Karpas-422 (cell line): ENCODE measurements around the gene GPRIN2. TPM values are rescaled to one million over a fixed set of nuclear protein-coding genes. Genes with fewer than 3 reads are reported as not detected.

ENCODE experiments used
- DNase-seq: peaks from one replicate; pipeline ENCODE4 v3.0.0-alpha.2; 2015
- H2AFZ ChIP-seq: fragments of 200-600 bp; sonication (generic); 2 replicates; pipeline ENCODE4 v1.6.1; 2014; ENCODE audit warnings: antibody characterized with exemption, low read length, mixed read lengths
- H3K27ac ChIP-seq: fragments of 200-600 bp; sonication (generic); 2 replicates; pipeline ENCODE4 v1.5.1; 2014; ENCODE audit warnings: mild to moderate bottlenecking, low read length, moderate library complexity
- H3K27me3 ChIP-seq: fragments of 200-600 bp; sonication (generic); 2 replicates; pipeline ENCODE4 v1.6.1; 2014; ENCODE audit warnings: low read length, mixed read lengths
- H3K36me3 ChIP-seq: fragments of 200-600 bp; sonication (generic); 2 replicates; pipeline ENCODE4 v1.6.1; 2014; ENCODE audit warnings: low read length, mixed read lengths; ENCODE audit not compliant: insufficient read depth
- H3K4me1 ChIP-seq: fragments of 200-600 bp; sonication (generic); 2 replicates; pipeline ENCODE4 v1.6.1; 2014; ENCODE audit warnings: mild to moderate bottlenecking, low read length, mixed read lengths
- H3K4me2 ChIP-seq: fragments of 200-600 bp; sonication (generic); 2 replicates; pipeline ENCODE4 v1.6.1; 2014; ENCODE audit warnings: low read length, low read depth, mild to moderate bottlenecking; ENCODE audit not compliant: poor library complexity, severe bottlenecking
- H3K4me3 ChIP-seq: fragments of 200-600 bp; sonication (generic); 2 replicates; pipeline ENCODE4 v1.5.1; 2014; ENCODE audit warnings: mild to moderate bottlenecking, antibody characterized with exemption, low read length, mixed read lengths
- H3K79me2 ChIP-seq: fragments of 200-600 bp; sonication (generic); 2 replicates; pipeline ENCODE4 v1.6.1; 2014; ENCODE audit warnings: mild to moderate bottlenecking, low read length, mixed read lengths
- H3K9ac ChIP-seq: fragments of 200-600 bp; sonication (generic); 2 replicates; pipeline ENCODE4 v1.6.0; 2014; ENCODE audit warnings: low read length
- H3K9me2 ChIP-seq: fragments of 200-600 bp; sonication (generic), shearing (Covaris generic); replicated peaks from 2 replicates; pipeline ENCODE4 v1.6.0; 2014; ENCODE audit warnings: mild to moderate bottlenecking, low read length, moderate library complexity; ENCODE audit not compliant: insufficient read depth
- H3K9me3 ChIP-seq: fragments of 300-700, 200-600 bp; sonication (generic); 2 replicates; pipeline ENCODE4 v1.6.1; 2014; ENCODE audit warnings: low read length, mixed read lengths
- H4K20me1 ChIP-seq: fragments of 200-600 bp; sonication (generic); 2 replicates; pipeline ENCODE4 v1.6.1; 2014; ENCODE audit warnings: mild to moderate bottlenecking, antibody characterized with exemption, low read length, low read depth; ENCODE audit not compliant: insufficient read depth
- total RNA-seq: library from RNA; depleted of rRNA; stranded (reverse); fragments of >200 nt; shearing (Covaris generic); gene quantifications from 2 replicates; pipeline ENCODE4 v1.2.3, GENCODE V29; 2014; ENCODE audit warnings: low replicate concordance

GPRIN2 gene
- total RNA-seq, 1 experiment from 2014 or later, result not detected

- Histone ChIP-seq H3K27ac (no peak overlapping the region), H2AFZ (no peak overlapping the region), H3K27me3 (no peaks in the 10 kb centered on the region), H4K20me1 (no peaks in the 10 kb centered on the region), H3K9ac (no peak overlapping the region), H3K36me3 (no peaks in the 10 kb centered on the region), H3K4me1 (no peaks in the 10 kb centered on the region), H3K4me2 (no peak overlapping the region), H3K4me3 (no peak overlapping the region), H3K9me3 (no peaks in the 10 kb centered on the region), H3K9me2 (no peaks in the 10 kb centered on the region), H3K79me2 (no peaks in the 10 kb centered on the region)
- no peak for DNase-seq
These were observed 3.0 kb downstream of the GPRIN2 start for GRCh38 chr10:46553238-46554049.

GRCh38 chr10:46552526-46553237, 3.8 kb downstream of the GPRIN2 start:
- Histone ChIP-seq H3K36me3 (no peaks in the 10 kb centered on the region), H3K9me3 (no peaks in the 10 kb centered on the region), H3K79me2 (no peaks in the 10 kb centered on the region), H3K4me3 (no peak overlapping the region), H4K20me1 (no peaks in the 10 kb centered on the region), H3K9me2 (no peaks in the 10 kb centered on the region), H3K4me1 (no peaks in the 10 kb centered on the region), H3K9ac (no peak overlapping the region), H3K27ac (no peak overlapping the region), H2AFZ (no peak overlapping the region), H3K4me2 (no peak overlapping the region), H3K27me3 (no peaks in the 10 kb centered on the region)
- no peak for DNase-seq

- no peaks in the 10 kb centered on the region for H3K4me1 ChIP-seq
- H3K4me2 ChIP-seq, result no peak overlapping the region
- H3K9me3 ChIP-seq, result no peaks in the 10 kb centered on the region
- H3K9me2 ChIP-seq, result no peaks in the 10 kb centered on the region
- no peak overlapping the region for H3K4me3 ChIP-seq
- no peak for DNase-seq
- no peaks in the 10 kb centered on the region for H3K79me2 ChIP-seq
- no peaks in the 10 kb centered on the region for H4K20me1 ChIP-seq
- no peaks in the 10 kb centered on the region for H3K27me3 ChIP-seq
- H2AFZ ChIP-seq, result no peak overlapping the region
- H3K27ac ChIP-seq, result no peak overlapping the region
- H3K36me3 ChIP-seq, result no peaks in the 10 kb centered on the region
- no peak overlapping the region for H3K9ac ChIP-seq
These were observed 4.5 kb downstream of the GPRIN2 start for GRCh38 chr10:46551701-46552525.

- Histone ChIP-seq H3K4me2 (no peak overlapping the region), H3K79me2 (no peaks in the 10 kb centered on the region), H3K27me3 (no peaks in the 10 kb centered on the region), H4K20me1 (no peaks in the 10 kb centered on the region), H3K36me3 (no peaks in the 10 kb centered on the region), H3K9ac (no peak overlapping the region), H3K4me3 (no peak overlapping the region), H3K9me3 (no peaks in the 10 kb centered on the region), H3K4me1 (no peaks in the 10 kb centered on the region), H3K27ac (no peak overlapping the region), H3K9me2 (no peaks in the 10 kb centered on the region), H2AFZ (no peak overlapping the region)
- DNase-seq, result no peak
These were observed 5.4 kb downstream of the GPRIN2 start for GRCh38 chr10:46550795-46551700.

GRCh38 chr10:46550076-46550790, 6.2 kb downstream of the GPRIN2 start:
- H3K4me1 ChIP-seq, result no peaks in the 10 kb centered on the region
- no peak overlapping the region for H3K4me3 ChIP-seq
- no peaks in the 10 kb centered on the region for H3K9me2 ChIP-seq
- no peak overlapping the region for H3K4me2 ChIP-seq
- H3K79me2 ChIP-seq, result no peaks in the 10 kb centered on the region
- H3K27me3 ChIP-seq, result no peaks in the 10 kb centered on the region
- H4K20me1 ChIP-seq, result no peaks in the 10 kb centered on the region
- H3K9ac ChIP-seq, result no peak overlapping the region
- DNase-seq, result no peak
- H3K27ac ChIP-seq, result no peak overlapping the region
- H3K36me3 ChIP-seq, result no peaks in the 10 kb centered on the region
- no peaks in the 10 kb centered on the region for H3K9me3 ChIP-seq
- no peak overlapping the region for H2AFZ ChIP-seq

GRCh38 chr10:46549171-46550075, 7.0 kb downstream of the GPRIN2 start:
- no peaks in the 10 kb centered on the region for H3K9me2 ChIP-seq
- no peak overlapping the region for H2AFZ ChIP-seq
- no peaks in the 10 kb centered on the region for H3K4me1 ChIP-seq
- H3K27me3 ChIP-seq, result no peaks in the 10 kb centered on the region
- DNase-seq, result no peak
- no peaks in the 10 kb centered on the region for H4K20me1 ChIP-seq
- no peaks in the 10 kb centered on the region for H3K79me2 ChIP-seq
- no peak overlapping the region for H3K4me2 ChIP-seq
- no peaks in the 10 kb centered on the region for H3K9me3 ChIP-seq
- H3K27ac ChIP-seq, result no peak overlapping the region
- H3K9ac ChIP-seq, result no peak overlapping the region
- no peaks in the 10 kb centered on the region for H3K36me3 ChIP-seq
- H3K4me3 ChIP-seq, result no peak overlapping the region
